HepG2 (cell line): Measurements from ENCODE around the gene ZNF154. TPM values are rescaled to one million over a fixed set of nuclear protein-coding genes. Genes with fewer than 3 reads are reported as not detected.

Experiments used
- ATAC-seq: fragments of 200-7000 bp; cut with Tn5 transposase; 3 replicates; pipeline ENCODE4 v1.9.1; 2020; ENCODE audit warnings: mild to moderate bottlenecking, moderate library complexity
- BruUV-seq: library from RNA; stranded (reverse); fragments of 400-500 nt; replicated peaks from 2 replicates; lab custom pipeline; 2021; lab: Mats Ljungman, UMichigan
- CTCF ChIA-PET: fragments of 300-600 bp; formaldehyde crosslinking; extraction: SDS; loops from one replicate; lab custom pipeline; 2021; ENCODE audit warnings: low total read pairs, inconsistent platforms, low intra/inter-chr PET ratio; lab: Yijun Ruan, JAX
- POLR2A ChIA-PET: fragments of 350-600 bp; sonication (Branson Sonifier 250); formaldehyde crosslinking; loops from one replicate; lab custom pipeline; 2020; ENCODE audit warnings: antibody characterized with exemption, inconsistent platforms; lab: Yijun Ruan, JAX
- DNase-seq: peaks from one replicate; pipeline ENCODE4 v3.0.0-alpha.2; 2015; ENCODE audit warnings: low spot score
- FAIRE-seq: peaks from 3 replicates; lab custom pipeline; 2011; peaks lifted over from hg19 to GRCh38; lab: Jason Lieb, UNC
- H2AFZ ChIP-seq: one replicate; pipeline ENCODE4 v1.6.1; 2011; ENCODE audit warnings: low read length, inconsistent platforms
- H3K27ac ChIP-seq: fragments of 300-600 bp; 3 replicates; pipeline ENCODE4 v1.8.0; 2011; ENCODE audit warnings: mixed run types, mild to moderate bottlenecking, mixed read lengths, low read length, inconsistent platforms; ENCODE audit not compliant: insufficient read depth; ENCODE audit errors: extremely low read length
- H3K27me3 ChIP-seq, 2 experiments: fragments of 200-600 bp in 1 of 2; 2 replicates in 1 of 2; 3 replicates in 1 of 2; pipeline versions ENCODE4 v1.6.0 to v1.8.0; 2011; ENCODE audit warnings: low read length in 2 of 2, mild to moderate bottlenecking in 2 of 2, moderate library complexity in 2 of 2, inconsistent platforms in 1 of 2; ENCODE audit not compliant: insufficient read depth in 2 of 2, control insufficient read depth in 1 of 2
- H3K36me3 ChIP-seq, 2 experiments: fragments of 200-600 bp in 1 of 2; replicated peaks in 1 of 2; 2 replicates in 1 of 2; 3 replicates in 1 of 2; pipeline versions ENCODE4 v1.5.1 to v1.8.0; 2011; ENCODE audit warnings: low read length in 2 of 2, inconsistent platforms in 1 of 2; ENCODE audit not compliant: insufficient read depth in 2 of 2, control insufficient read depth in 1 of 2
- H3K4me1 ChIP-seq: 2 replicates; pipeline ENCODE4 v1.5.1; 2012; ENCODE audit warnings: low read length, inconsistent platforms; ENCODE audit not compliant: insufficient read depth
- H3K4me2 ChIP-seq: 2 replicates; pipeline ENCODE4 v1.6.0; 2011; ENCODE audit warnings: low read depth, low read length, inconsistent platforms
- H3K4me3 ChIP-seq, 3 experiments: fragments of 200-600 bp in 1 of 3; sonication (generic), shearing (Covaris generic) in 1 of 3; replicated peaks in 1 of 3; 2 replicates each; pipeline ENCODE4 v1.5.1; 2011 to 2016; ENCODE audit warnings: low read length in 3 of 3, inconsistent platforms in 2 of 3, low read depth in 2 of 3, mild to moderate bottlenecking in 2 of 3, control low read depth in 1 of 3, mixed read lengths in 1 of 3; ENCODE audit not compliant: insufficient read depth in 1 of 3
- H3K79me2 ChIP-seq: one replicate; pipeline ENCODE4 v1.6.1; 2011; ENCODE audit warnings: low read length, inconsistent platforms; ENCODE audit not compliant: insufficient read depth
- H3K9ac ChIP-seq: 2 replicates; pipeline ENCODE4 v1.6.0; 2011; ENCODE audit warnings: mild to moderate bottlenecking, low read depth, low read length, inconsistent platforms; ENCODE audit not compliant: insufficient read depth
- H3K9me3 ChIP-seq: 2 replicates; pipeline ENCODE4 v1.5.1; 2012; ENCODE audit warnings: mild to moderate bottlenecking, low read length
- H4K20me1 ChIP-seq: 2 replicates; pipeline ENCODE4 v1.6.0; 2011; ENCODE audit warnings: inconsistent platforms, mild to moderate bottlenecking, low read length, moderate library complexity; ENCODE audit not compliant: insufficient read depth
- ISL2 ChIP-seq: sonication (generic); formaldehyde crosslinking; IDR thresholded peaks from 2 replicates; pipeline ENCODE4 v1.5.0; 2020; ENCODE audit warnings: missing genetic modification reagents
- ZBTB1 ChIP-seq: sonication (generic); formaldehyde crosslinking; IDR thresholded peaks from 2 replicates; pipeline ENCODE4 v1.4.0; 2020; ENCODE audit warnings: missing genetic modification reagents, borderline replicate concordance
- WGBS: methylation state at CpG from one replicate; pipeline ENCODE4 v1.1.6; 2017; ENCODE audit warnings: low lambda C conversion rate; 5-methylcytosine and 5-hydroxymethylcytosine counted together
- in situ Hi-C: cut with HindIII; loops from 2 replicates; pipeline ENCODE4 v1.10.0; 2017; ENCODE audit warnings: low pct_unique_long_range_greater_than_20kb; ENCODE audit not compliant: extremely low pct_ligation_motif_present
- intact Hi-C: fragments of 100-400 bp; cut with micrococcal nuclease; formaldehyde crosslinking; loops from one replicate; pipeline ENCODE4 v1.10.0; 2022; ENCODE audit not compliant: unreplicated experiment
- polyA plus RNA-seq, 8 experiments: library from polyadenylated mRNA; depleted of rRNA in 3 of 8; stranded (reverse) in 7 of 8; unstranded in 1 of 8; fragments of >200 nt; fragmentation: Illumina TruSeq in 4 of 8; extraction: Trizol in 4 of 8; gene quantifications; 2 replicates each; pipeline versions ENCODE4 v1.2.1 to v1.2.3, GENCODE V29; 2011 to 2016; ENCODE audit warnings: low read depth in 4 of 8, missing spikeins in 1 of 8, mixed read lengths in 1 of 8; ENCODE audit not compliant: insufficient read depth in 1 of 8
- total RNA-seq, 5 experiments: library from RNA; depleted of rRNA; stranded (reverse); fragments of >200 nt; fragmentation: Illumina TruSeq; extraction: Trizol; gene quantifications; 2 replicates each; pipeline ENCODE4 v1.2.3, GENCODE V29; 2016; ENCODE audit warnings: low read depth in 1 of 5
- TF ChIP-seq, protein P1 (sequence below): sonication (generic); formaldehyde crosslinking; IDR thresholded peaks from 2 replicates; pipeline ENCODE4 v1.8.1; 2023; ENCODE audit warnings: missing genetic modification reagents, inconsistent platforms, borderline replicate concordance
- TF ChIP-seq, protein P2 (sequence below): sonication (generic); formaldehyde crosslinking; IDR thresholded peaks from 2 replicates; pipeline ENCODE4 v1.5.0; 2020; ENCODE audit warnings: mild to moderate bottlenecking, missing genetic modification reagents, borderline replicate concordance

Gene ZNF154
- total and polyA plus RNA-seq, 2 of the 13 experiments (the other 11 are each of a cell fraction or from before 2014, with no cell fraction given): not detected

- ChIA-PET POLR2A (no interaction called here), CTCF (no interaction called here)
- H2AFZ ChIP-seq: no peak overlapping the region
- DNase-seq (no peak), ATAC-seq (no peak), FAIRE-seq (no peak)
- in situ Hi-C loops: no loop called here
- BruUV-seq: TSS peak; percentile 0
- H3K9ac ChIP-seq: no peak overlapping the region
- no peaks in the 10 kb centered on the region; a peak in 1 of 5 replicates for H3K27me3 ChIP-seq
- peaks cover 12 to 65% of the 10 kb centered on the region in 2 experiments for H3K36me3 ChIP-seq
- peaks cover 31% of the 10 kb centered on the region for H3K4me1 ChIP-seq
- H3K4me3 ChIP-seq: no peak overlapping the region
- intact Hi-C loops: no loop called here
- 97% methylated on average over 12 of the region's 12 CpGs for WGBS
- peaks cover 11% of the 10 kb centered on the region; the same call in 1 of the 2 replicates for H3K9me3 ChIP-seq
- 0 out of 2 replicates have a peak, but pooled peaks cover 4% of the 10 kb centered on the region for H4K20me1 ChIP-seq
- H3K27ac ChIP-seq: no peak overlapping the region
- TF ChIP-seq, protein P1, sequence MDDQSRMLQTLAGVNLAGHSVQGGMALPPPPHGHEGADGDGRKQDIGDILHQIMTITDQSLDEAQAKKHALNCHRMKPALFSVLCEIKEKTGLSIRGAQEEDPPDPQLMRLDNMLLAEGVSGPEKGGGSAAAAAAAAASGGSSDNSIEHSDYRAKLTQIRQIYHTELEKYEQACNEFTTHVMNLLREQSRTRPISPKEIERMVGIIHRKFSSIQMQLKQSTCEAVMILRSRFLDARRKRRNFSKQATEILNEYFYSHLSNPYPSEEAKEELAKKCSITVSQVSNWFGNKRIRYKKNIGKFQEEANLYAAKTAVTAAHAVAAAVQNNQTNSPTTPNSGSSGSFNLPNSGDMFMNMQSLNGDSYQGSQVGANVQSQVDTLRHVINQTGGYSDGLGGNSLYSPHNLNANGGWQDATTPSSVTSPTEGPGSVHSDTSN (CRISPR knock-in tag): no peak
- TF ChIP-seq, protein P2, sequence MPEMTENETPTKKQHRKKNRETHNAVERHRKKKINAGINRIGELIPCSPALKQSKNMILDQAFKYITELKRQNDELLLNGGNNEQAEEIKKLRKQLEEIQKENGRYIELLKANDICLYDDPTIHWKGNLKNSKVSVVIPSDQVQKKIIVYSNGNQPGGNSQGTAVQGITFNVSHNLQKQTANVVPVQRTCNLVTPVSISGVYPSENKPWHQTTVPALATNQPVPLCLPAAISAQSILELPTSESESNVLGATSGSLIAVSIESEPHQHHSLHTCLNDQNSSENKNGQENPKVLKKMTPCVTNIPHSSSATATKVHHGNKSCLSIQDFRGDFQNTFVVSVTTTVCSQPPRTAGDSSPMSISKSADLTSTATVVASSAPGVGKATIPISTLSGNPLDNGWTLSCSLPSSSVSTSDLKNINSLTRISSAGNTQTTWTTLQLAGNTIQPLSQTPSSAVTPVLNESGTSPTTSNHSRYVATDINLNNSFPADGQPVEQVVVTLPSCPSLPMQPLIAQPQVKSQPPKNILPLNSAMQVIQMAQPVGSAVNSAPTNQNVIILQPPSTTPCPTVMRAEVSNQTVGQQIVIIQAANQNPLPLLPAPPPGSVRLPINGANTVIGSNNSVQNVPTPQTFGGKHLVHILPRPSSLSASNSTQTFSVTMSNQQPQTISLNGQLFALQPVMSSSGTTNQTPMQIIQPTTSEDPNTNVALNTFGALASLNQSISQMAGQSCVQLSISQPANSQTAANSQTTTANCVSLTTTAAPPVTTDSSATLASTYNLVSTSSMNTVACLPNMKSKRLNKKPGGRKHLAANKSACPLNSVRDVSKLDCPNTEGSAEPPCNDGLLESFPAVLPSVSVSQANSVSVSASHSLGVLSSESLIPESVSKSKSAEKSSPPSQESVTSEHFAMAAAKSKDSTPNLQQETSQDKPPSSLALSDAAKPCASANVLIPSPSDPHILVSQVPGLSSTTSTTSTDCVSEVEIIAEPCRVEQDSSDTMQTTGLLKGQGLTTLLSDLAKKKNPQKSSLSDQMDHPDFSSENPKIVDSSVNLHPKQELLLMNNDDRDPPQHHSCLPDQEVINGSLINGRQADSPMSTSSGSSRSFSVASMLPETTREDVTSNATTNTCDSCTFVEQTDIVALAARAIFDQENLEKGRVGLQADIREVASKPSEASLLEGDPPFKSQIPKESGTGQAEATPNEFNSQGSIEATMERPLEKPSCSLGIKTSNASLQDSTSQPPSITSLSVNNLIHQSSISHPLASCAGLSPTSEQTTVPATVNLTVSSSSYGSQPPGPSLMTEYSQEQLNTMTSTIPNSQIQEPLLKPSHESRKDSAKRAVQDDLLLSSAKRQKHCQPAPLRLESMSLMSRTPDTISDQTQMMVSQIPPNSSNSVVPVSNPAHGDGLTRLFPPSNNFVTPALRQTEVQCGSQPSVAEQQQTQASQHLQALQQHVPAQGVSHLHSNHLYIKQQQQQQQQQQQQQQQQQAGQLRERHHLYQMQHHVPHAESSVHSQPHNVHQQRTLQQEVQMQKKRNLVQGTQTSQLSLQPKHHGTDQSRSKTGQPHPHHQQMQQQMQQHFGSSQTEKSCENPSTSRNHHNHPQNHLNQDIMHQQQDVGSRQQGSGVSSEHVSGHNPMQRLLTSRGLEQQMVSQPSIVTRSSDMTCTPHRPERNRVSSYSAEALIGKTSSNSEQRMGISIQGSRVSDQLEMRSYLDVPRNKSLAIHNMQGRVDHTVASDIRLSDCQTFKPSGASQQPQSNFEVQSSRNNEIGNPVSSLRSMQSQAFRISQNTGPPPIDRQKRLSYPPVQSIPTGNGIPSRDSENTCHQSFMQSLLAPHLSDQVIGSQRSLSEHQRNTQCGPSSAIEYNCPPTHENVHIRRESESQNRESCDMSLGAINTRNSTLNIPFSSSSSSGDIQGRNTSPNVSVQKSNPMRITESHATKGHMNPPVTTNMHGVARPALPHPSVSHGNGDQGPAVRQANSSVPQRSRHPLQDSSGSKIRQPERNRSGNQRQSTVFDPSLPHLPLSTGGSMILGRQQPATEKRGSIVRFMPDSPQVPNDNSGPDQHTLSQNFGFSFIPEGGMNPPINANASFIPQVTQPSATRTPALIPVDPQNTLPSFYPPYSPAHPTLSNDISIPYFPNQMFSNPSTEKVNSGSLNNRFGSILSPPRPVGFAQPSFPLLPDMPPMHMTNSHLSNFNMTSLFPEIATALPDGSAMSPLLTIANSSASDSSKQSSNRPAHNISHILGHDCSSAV (CRISPR knock-in tag): no peak
- TF ChIP-seq ISL2 (CRISPR knock-in tag) (no peak), ZBTB1 (no peak)
- peaks cover 80% of the 10 kb centered on the region for H3K79me2 ChIP-seq
- H3K4me2 ChIP-seq: no peak overlapping the region
Observed at GRCh38 chr19:57687363-57688010, 21.5 kb downstream of the ZNF154 start.
